GM19023 (cell line): ENCODE results near the gene TMEM33.
"Not testable (repeated sequence)": the region's sequence is repeated elsewhere in the genome, so short reads cannot be mapped to it uniquely, and the experiment has no call there.

Experiments
- ATAC-seq: cut with Tn5 transposase; IDR thresholded peaks from one replicate; pipeline ENCODE4 v1.9.1; 2021; ENCODE audit warnings: mild to moderate bottlenecking, moderate library complexity; ENCODE audit not compliant: unreplicated experiment

TMEM33 gene, protein sequence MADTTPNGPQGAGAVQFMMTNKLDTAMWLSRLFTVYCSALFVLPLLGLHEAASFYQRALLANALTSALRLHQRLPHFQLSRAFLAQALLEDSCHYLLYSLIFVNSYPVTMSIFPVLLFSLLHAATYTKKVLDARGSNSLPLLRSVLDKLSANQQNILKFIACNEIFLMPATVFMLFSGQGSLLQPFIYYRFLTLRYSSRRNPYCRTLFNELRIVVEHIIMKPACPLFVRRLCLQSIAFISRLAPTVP

DNA sequence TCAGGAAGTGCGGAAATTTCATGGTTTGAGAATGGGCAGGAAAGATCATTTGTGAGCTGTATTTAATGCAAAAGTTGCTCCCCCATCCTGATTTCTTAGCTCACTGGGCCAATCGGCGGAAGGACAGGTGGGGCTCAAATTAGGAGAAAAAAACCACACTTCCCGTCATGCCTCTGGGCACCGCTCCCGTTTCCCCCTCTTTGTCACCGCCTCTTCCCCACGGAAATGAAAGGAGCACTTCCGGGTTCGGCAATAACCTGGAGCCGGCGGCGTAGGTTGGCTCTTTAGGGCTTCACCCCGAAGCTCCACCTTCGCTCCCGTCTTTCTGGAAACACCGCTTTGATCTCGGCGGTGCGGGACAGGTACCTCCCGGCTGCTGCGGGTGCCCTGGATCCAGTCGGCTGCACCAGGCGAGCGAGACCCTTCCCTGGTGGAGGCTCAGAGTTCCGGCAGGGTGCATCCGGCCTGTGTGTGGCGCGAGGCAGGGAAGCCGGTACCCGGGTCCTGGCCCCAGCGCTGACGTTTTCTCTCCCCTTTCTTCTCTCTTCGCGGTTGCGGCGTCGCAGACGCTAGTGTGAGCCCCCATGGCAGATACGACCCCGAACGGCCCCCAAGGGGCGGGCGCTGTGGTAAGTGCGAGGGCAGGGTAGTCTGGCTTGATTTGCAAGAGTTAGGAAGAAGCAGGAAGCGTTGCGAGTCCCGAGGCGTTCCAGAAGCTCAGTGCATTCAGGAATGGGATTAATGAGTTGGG lies at the start of gene TMEM33:
Gene TMEM33, plus strand, starts transcription at position 529 of the 751 bp plus-strand sequence. Its CDS starts 56 bp downstream, at position 585.
- ATAC-seq, result peak; percentile 90

DNA sequence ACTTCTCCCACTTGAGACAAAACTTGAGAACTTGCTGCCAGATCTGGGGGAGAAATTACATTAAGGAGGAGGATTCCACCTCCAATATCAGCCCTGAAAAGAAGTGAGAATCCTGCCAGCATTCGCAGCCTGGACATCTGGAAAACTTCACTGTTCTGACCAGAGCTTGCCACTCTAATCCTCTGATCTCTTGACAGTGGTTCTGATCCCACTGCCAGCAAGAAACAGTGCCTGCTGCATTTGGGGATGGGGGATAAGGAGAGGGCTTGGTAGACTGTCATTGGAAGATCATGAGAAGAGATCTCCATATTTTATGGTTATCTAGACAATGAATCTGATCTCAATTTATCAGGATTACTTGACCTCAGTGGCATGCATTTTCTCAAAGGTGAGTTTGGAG lies 49.8 kb upstream of the TMEM33 start:
- no peak for ATAC-seq

DNA sequence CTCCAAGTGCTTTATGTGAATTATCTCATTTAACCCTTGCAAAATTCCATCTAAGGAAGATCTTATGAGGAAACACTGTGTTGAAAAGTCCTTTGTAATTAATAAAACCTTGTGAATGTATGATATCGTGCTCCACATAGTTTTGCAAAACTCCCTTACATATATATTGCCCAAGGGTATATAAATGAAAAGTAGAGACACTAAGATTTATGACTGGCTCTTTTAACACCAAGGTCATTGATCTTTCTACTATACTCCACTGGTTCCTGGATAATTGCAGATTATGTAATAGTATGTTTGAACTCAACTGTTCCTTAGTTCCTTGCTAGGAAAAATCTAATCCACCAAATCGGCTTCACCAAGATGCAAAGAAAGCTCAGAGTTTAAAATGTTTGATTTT lies 48.0 kb upstream of the TMEM33 start:
- ATAC-seq, result no peak

GRCh38 chr4:41887821-41888686 lies 47.2 kb upstream of the TMEM33 start:
- ATAC-seq, result no peak

DNA sequence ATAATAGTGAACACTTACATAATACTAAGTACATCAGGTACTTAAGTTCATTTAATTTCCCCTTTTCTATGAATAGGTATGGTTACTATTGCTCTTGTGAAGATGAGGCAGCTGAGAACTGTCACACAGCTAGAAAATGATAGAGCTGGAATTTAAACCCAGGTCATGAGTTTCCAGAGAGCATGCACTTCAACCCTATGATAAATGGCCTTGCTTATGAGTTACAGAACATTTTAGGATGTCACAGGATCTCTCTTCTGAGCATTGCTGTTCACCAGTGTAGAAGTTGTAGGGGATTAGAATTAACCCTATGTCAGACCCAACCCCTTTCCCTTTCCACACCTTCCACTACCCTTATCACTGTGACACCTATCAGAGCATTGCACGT lies 46.5 kb upstream of the TMEM33 start:
- ATAC-seq, result no peak

GRCh38 chr4:41889317-41889716 lies 45.9 kb upstream of the TMEM33 start:
- ATAC-seq, result no peak

GRCh38 chr4:41890085-41890484 lies 45.1 kb upstream of the TMEM33 start:
- no peak for ATAC-seq

GRCh38 chr4:41896648-41897047 lies 38.6 kb upstream of the TMEM33 start:
- no peak for ATAC-seq

GRCh38 chr4:41897698-41898097 lies 37.5 kb upstream of the TMEM33 start:
- no peak for ATAC-seq

DNA sequence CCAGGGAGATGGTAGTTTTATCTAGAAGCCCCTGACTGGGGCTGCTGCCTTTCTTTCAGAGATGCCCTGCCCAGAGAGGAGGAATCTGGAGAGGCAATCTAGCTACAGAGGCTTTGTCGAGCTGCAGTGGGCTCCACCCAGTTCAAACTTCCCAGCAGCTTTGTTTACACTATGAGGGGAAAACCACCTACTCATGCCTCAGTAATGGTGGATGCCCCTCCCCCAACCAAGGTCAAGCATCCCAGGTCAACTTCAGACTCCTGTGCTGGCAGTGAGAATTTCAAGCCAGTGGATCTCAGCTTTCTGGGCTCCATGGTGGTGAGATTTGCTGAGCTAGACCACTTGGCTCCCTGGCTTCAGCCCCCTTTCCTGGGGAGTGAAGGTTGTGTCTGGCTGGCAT lies 26.1 kb upstream of the TMEM33 start:
- ATAC-seq, result not testable (repeated sequence)

DNA sequence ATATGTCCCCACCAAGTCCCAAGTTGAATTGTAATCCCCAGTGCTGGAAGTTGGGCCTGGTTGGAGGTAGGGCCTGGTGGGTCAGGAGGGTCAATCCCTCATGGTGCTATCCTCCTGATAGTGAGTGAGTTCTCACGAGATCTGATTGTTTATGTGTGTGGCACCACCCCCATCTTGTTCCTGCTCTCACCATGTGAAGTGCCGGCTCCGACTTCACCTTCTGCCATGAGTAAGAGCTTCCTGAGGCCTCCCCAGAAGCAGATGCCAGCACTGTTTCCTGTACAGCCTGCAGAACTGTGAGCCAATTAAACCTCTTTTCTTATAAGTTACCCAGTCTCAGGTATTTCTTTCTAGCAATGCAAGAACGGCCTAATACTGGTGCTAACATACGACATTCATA lies 22.7 kb upstream of the TMEM33 start:
- ATAC-seq, result no peak

GRCh38 chr4:41913509-41913908 lies 21.7 kb upstream of the TMEM33 start:
- ATAC-seq, result no peak

DNA sequence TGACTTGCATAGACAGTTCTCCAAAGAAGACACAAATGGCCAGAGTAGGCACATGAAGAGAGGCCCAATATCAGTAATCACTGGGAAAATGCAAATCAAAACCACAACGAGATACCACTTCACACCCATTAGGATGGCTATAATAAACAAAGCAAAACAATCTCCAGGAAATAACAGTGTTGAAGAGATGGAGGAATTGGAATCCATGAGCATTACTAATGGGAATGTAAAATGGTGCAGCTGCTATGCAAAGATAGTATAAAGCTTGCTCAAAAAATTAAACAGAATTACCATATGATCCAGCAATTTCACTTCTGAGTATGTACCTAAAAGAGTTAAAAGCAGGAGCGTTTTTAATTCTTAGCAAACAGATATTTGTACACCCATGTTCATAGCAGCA lies 17.0 kb upstream of the TMEM33 start:
- no peak for ATAC-seq

GRCh38 chr4:41920416-41920815 lies 14.8 kb upstream of the TMEM33 start:
- not testable (repeated sequence) for ATAC-seq

DNA sequence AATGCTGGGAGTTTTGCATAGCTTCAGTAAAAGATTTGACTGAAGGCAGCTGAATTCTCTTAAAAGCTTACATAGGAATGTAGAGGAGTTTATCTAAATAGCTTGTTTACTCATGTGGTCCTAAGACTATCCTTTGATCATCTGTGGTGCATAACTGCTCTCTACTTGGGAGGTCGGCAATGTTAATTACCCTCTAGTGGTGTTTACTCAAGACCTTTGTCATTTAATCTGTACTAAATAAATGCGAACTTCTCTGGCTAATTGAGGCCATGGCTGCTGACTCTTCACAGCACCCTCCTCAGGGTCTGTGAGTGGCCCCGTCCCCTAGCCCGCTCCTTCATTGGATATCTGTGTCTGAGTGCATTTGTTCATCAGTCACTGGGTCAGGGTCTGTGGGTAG lies 13.8 kb upstream of the TMEM33 start:
- no peak for ATAC-seq

DNA sequence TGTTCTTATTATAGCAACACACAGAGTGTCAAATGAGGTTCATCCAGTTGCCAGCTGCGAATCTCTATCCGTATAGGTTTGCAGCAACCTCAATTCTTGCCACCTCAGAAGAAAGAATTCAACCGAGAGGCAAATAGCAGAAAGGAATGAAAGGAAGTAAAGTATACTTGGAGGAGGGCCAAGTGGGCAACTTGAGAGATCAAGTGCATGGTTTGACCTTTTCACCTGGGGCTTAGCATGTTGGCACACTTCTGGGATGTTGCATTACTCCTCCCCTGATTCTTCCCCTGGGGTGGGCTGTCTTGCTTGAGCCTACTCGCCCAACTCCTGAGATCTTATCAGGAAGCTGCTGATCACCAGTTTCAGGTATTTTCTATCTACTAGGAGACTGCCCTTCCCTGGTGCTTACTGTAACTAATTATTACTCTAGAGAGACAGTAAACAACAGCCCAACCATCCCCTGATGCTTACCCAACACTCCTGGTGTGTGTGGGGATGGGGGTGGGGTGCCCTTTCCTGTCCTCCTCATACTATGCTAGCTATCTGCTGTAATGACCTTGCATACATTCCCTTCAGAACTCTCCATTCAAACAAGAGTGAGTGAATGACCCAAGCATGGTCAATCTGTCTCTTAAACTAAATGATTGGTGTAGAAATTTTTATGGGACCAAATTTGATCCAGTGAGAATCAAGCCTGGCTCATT lies 7.3 kb upstream of the TMEM33 start:
- ATAC-seq, result no peak

GRCh38 chr4:41930139-41930831 lies 4.9 kb upstream of the TMEM33 start:
- ATAC-seq, result no peak

DNA sequence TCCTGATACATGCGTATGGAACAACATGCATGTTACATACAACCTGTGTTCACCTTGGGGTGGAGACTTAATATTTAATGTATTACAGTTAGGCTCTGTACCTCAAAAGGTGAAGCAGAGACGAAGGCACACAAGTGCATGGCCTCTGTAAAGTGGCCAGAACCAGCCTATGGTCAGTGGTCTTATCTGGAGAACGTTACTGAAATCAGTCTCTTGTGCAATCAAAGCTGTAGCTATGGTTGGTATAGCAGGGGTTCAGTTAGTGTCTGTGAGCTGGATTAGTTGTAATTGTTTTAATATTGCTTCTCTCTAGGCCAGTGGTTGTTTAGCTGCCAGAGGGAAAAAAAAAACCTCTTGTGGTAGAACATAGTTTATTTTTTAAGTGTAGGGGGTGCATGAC lies 2.2 kb upstream of the TMEM33 start:
- ATAC-seq, result no peak

GRCh38 chr4:41933997-41934503 lies 1.2 kb upstream of the TMEM33 start:
- ATAC-seq, result no peak

- ATAC-seq, result no peak
Observed at GRCh38 chr4:41934514-41934900, 722 bp upstream of the TMEM33 start.
